GM12875 (cell line): Measurements from ENCODE around the gene KCNK2.

Experiments
- H3K4me3 ChIP-seq: one replicate; pipeline ENCODE4 v1.5.1; 2011; ENCODE audit warnings: low read depth, low read length, control low read depth
- TF ChIP-seq, protein P1 (sequence below): IDR thresholded peaks from 2 replicates; pipeline ENCODE4 v1.5.1; 2011; ENCODE audit warnings: low read depth, mild to moderate bottlenecking, control low read depth, inconsistent platforms, low read length, moderate library complexity, borderline replicate concordance; ENCODE audit not compliant: insufficient read depth

Gene KCNK2

DNA sequence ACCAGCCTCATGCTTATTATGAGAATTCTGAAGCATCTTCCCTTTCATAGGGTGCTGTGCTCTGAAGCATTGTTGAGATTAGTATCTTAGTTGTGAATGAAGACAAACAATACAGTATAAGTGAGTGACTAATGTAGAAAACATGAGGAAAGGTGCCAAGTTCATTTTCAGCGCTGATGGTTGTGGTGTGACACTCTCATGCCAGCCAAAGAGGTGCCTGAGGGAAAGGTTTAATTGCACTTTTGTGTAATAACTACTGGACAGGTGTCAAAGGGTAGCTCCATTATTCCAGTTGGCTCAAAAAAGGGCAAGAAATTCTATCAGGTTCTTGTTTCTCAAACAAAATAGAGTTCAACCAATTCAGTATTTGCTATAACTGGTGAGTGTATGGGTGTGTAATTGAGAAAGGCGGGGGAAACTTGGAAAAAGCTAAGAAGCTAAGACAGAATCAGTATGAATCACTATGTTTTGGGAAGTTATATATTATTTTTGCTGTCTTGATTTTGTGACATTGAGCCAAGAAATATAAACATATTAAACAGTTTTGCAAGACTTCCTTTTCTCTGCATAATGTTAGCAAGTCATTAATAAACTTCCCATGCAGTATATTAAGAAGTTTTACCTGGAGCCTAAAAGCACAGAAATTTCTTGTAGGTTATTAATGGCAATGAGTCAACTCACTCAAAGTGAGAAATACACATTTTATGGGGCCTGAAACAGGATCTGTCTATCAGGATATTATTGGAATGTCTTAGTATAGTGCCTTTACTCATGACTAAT is 31.8 kb downstream of the KCNK2 start:
- TF ChIP-seq, protein P1, sequence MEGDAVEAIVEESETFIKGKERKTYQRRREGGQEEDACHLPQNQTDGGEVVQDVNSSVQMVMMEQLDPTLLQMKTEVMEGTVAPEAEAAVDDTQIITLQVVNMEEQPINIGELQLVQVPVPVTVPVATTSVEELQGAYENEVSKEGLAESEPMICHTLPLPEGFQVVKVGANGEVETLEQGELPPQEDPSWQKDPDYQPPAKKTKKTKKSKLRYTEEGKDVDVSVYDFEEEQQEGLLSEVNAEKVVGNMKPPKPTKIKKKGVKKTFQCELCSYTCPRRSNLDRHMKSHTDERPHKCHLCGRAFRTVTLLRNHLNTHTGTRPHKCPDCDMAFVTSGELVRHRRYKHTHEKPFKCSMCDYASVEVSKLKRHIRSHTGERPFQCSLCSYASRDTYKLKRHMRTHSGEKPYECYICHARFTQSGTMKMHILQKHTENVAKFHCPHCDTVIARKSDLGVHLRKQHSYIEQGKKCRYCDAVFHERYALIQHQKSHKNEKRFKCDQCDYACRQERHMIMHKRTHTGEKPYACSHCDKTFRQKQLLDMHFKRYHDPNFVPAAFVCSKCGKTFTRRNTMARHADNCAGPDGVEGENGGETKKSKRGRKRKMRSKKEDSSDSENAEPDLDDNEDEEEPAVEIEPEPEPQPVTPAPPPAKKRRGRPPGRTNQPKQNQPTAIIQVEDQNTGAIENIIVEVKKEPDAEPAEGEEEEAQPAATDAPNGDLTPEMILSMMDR, result no peak
- no peak overlapping the region for H3K4me3 ChIP-seq

DNA sequence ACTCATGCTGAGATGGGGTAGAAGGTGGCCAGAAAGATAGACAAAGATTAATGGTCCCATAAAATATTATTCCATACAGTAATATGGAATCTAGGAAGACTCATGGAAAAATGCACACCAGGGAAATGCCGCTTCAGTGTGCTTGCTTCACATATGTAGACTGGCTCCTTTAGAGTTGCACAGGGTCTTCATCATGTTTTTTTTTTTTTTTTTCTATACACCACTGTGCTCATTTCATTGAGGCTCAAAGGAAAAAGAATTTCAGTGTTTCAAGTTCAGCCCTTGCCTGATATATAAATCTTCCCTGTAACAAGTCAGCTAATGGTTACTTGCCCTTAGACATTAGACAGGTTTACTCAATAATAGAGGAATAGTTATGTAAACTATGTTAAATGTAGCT is 33.2 kb downstream of the KCNK2 start:
- TF ChIP-seq, protein P1, result no peak

DNA sequence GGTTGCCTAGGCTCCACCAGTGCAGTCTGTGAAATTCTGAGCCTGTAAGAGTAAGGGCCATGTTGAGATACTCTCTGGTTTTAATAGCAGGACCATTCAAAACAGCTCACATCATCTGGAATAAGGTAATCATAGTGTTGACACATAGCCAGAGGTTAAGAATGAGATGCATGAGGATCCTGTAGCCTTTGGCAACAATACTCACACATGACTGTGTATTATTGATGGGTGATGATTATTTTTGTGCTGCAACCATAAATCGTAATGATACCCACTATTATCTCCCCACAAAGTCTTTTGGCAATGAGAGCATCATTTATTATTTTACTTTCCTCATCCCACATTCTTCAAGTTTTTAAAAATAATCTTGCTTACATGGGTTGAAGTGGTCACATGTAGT is 35.5 kb downstream of the KCNK2 start:
- TF ChIP-seq, protein P1, result no peak
- H3K4me3 ChIP-seq, result no peak overlapping the region

More for the DNA sequence above, 33.2 kb downstream of the KCNK2 start:
- H3K4me3 ChIP-seq, result no peak overlapping the region

DNA sequence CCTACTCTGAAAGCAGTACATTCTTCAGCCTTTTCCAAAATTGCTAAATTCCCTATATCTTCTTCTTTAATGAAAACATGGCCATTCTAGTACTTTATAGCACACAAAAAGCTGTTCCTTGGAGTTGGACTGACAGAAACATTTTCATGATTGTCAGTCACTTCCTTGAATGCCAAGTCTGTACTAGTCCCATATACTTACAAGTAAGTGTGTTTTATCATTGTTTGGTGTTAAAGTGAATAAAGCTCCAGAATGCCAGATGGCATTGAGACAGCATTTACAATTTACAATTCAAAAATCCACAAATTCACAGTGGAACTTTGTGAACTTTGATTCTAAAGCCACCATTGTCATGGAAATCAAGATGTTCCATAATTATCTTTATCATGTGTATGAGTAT is 36.5 kb downstream of the KCNK2 start:
- TF ChIP-seq, protein P1, result no peak
- H3K4me3 ChIP-seq, result no peak overlapping the region

DNA sequence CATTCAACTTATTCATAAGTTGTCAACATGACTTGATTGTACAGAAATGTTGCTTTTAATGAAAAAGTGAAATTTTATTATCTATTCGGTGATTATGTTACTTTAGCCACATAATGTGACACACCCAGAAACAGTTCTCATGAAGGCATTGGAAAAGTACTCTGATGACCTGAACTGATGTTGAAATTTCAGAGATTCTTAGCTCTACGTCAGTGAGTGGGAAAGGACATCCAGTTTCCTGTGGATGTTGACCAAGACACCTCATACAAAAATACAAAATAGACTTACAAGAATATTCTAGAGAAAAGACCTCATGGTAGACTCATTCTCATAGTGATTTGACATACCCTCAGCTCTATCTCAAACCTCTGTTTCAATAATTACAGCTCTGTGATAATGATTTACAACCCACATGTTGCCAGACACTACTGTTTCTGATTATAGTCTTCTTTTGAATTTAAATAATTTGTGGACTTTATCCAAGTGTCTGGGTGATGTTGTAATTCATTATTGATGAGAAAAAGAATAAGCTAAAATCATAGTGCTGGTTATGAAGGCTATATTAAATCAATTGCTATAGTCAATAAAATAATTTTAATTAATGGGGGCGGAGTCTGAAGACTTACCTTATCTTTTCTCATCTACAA is 37.3 kb downstream of the KCNK2 start:
- TF ChIP-seq, protein P1, result no peak
- no peak overlapping the region for H3K4me3 ChIP-seq

DNA sequence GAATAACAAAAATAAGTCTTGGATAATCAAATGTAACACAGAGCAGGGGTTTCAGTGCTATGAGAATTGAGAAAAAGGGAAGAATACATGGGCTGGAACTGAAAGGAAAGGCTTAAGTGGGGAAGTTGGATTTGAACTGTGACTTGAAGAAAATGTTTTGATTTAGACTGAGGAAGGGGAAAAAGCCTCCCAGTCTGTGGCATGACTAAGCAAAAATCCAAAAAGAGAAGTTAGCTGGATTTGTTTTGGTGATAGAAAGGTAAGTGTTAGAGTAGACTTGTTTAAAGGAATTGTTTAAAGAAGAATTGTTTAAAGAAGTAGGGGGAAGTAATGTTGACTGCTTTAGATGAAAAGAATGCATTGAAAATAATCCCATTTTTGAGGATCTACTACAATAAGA is 46.0 kb downstream of the KCNK2 start:
- H3K4me3 ChIP-seq, result no peak overlapping the region
- TF ChIP-seq, protein P1, result no peak

DNA sequence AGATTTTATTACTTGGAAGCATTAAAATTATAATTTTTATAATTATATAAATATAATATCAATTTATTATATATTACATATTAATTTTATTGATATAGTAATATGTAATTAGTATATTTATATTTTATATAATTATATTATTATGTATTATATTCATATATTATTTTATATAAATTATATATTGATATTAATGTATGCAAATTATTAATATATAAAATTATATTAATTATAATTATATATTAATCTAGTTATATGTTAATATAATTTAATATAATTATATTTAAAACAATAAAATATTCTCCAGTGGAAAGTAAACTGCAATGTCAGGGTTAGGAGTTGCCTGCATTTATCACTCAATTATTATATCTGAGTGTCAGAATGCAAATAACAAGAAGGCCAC is 48.8 kb downstream of the KCNK2 start:
- TF ChIP-seq, protein P1, result no peak
- no peak overlapping the region for H3K4me3 ChIP-seq
